ENCODE measurements around the gene LRP2.

The LRP2 gene

DNA sequence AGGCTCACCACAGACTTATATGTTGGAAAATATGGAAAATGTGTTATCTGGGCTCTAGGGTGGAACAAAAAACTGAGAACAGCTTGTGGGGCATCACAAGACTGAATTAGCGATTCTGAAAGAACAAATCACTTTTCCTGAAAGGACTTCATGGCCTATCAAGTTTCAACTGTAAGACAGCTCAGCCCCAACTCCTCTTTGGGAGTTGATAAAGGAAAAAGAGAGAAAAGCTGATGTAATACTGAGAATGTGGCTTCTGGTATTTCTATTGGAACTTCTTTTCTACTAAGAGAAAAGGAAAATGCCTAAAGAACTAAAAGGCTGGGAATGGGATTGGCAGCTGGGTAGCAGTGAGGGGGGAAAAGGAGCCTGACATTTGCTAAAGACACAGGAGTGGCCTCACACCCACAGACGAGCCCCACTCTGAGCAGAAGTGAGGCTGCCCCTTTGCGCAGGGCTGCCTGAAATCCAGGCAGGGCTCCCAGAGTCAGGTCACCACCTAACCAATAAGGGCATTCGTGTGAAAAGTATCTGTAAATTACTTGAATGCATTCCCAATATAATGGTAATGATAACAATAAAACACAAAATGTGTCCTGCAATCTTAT lies 75.6 kb downstream of the LRP2 start (continued):
- TF ChIP-seq ZBTB21 (tag by site-specific recombination; IDR thresholded peaks at IDR 0.05) (no peak), ZNF777 (tag by site-specific recombination; IDR thresholded peaks at IDR 0.05; ENCODE audit: borderline replicate concordance) (no peak), MZF1 (tag by site-specific recombination; IDR thresholded peaks at IDR 0.05; ENCODE audit: borderline replicate concordance) (no peak), ZNF677 (tag by site-specific recombination; IDR thresholded peaks at IDR 0.05) (no peak), GLIS1 (tag by site-specific recombination; IDR thresholded peaks at IDR 0.05) (no peak)

DNA sequence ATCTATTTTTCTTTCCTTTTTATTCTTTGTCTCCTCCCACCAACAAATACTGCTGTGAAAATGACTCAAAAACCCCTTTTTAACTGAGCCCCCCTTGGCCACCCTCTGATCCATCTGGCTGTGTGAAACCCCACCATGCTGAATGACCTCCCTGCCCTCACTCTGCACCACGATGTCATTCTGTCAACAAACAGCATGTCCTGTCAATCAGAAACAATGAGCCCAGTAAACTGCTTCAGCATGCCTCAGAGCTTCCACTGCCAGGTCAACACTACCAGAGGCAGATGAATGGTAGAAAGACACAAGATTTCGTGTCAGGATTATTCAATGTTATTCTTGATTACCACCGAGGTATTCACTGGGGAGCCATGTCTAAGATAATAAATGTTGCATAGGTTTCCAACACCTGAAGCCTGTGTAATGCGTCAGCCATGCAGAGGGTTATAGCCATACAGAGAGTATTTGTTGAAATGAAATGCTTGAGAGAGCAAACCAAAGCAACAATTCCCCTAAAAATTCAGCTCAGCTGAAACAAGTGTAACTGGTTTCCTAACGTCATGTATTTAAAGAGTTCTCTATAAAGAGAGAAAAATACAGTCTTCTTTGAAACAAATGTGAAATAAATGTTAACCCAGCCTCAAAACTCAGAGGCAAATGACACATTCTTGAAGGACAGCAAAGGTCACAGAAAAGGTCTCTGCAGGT lies 76.7 kb downstream of the LRP2 start:
- no peak overlapping the region for H3K4me3 ChIP-seq (ENCODE audit: low read depth, low read length)
- no peaks in the 10 kb centered on the region for H3K9me3 ChIP-seq (ENCODE audit: control insufficient read depth, insufficient read depth, low read depth, low read length)
- H3K27ac ChIP-seq (ENCODE audit: extremely low read depth, low read depth, low read length): no peak overlapping the region
- CTCF ChIA-PET: no interaction called here
- TF ChIP-seq ZIC2 (tag by site-specific recombination; IDR thresholded peaks at IDR 0.05): peak; percentile 51; the same call in 1 of the 2 replicates
- TF ChIP-seq OVOL3 (tag by site-specific recombination; IDR thresholded peaks at IDR 0.05): no peak
- TF ChIP-seq, protein P1, sequence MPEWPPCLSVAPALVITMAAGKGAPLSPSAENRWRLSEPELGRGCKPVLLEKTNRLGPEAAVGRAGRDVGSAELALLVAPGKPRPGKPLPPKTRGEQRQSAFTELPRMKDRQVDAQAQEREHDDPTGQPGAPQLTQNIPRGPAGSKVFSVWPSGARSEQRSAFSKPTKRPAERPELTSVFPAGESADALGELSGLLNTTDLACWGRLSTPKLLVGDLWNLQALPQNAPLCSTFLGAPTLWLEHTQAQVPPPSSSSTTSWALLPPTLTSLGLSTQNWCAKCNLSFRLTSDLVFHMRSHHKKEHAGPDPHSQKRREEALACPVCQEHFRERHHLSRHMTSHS (tag by site-specific recombination; IDR thresholded peaks at IDR 0.05): no peak
- TF ChIP-seq ZNF629 (tag by site-specific recombination; IDR thresholded peaks at IDR 0.05): no peak
- H3K36me3 ChIP-seq (ENCODE audit: control insufficient read depth in 2 of 2, insufficient read depth in 1 of 2, low read length in 2 of 2): peaks cover 0 to 16% of the 10 kb centered on the region in 2 experiments; a peak in 1 of 3 replicates
- no peaks in the 10 kb centered on the region for H3K4me1 ChIP-seq (ENCODE audit: control insufficient read depth, insufficient read depth, low read length)
- POLR2A ChIA-PET: no interaction called here

DNA sequence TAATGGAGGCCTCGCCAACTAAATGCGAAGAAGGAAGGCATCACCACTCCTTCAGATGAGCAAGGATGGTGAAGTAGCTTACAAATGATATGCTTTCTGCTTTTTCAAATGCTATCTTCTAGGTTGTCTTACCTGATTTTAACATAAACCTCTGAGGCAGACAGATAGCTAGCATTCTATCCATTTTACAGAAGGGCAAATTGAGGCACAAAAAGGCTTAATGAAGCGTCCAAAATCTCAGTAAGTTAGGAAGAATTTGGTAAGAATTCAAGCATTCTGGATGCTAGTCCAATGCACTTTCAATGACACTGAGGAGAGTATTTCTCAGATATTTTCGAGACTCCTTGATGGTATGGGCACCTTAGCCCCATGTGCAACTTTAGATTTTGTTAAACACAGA lies 81.8 kb downstream of the LRP2 start:
- ChIA-PET CTCF (no interaction called here), POLR2A (no interaction called here)
- Histone ChIP-seq H3K4me3 (ENCODE audit: low read depth, low read length) (no peak overlapping the region), H3K4me1 (ENCODE audit: control insufficient read depth, insufficient read depth, low read length) (no peaks in the 10 kb centered on the region), H3K36me3 (ENCODE audit: control insufficient read depth in 2 of 2, insufficient read depth in 1 of 2, low read length in 2 of 2) (no peaks in the 10 kb centered on the region), H3K27ac (ENCODE audit: extremely low read depth, low read depth, low read length) (no peak overlapping the region), H3K9me3 (ENCODE audit: control insufficient read depth, insufficient read depth, low read depth, low read length) (no peaks in the 10 kb centered on the region)
- no peak for TF ChIP-seq ZNF292 (tag by site-specific recombination; IDR thresholded peaks at IDR 0.05; ENCODE audit: borderline replicate concordance, low read depth)
- TF ChIP-seq ZNF138 (tag by site-specific recombination; IDR thresholded peaks at IDR 0.05; ENCODE audit: borderline replicate concordance): no peak
- no peak for TF ChIP-seq ZNF266 (tag by site-specific recombination; IDR thresholded peaks at IDR 0.05; ENCODE audit: low read depth)
- no peak for TF ChIP-seq ZNF366 (tag by site-specific recombination; conservative IDR thresholded peaks at IDR 0.05)
- TF ChIP-seq, protein P2, sequence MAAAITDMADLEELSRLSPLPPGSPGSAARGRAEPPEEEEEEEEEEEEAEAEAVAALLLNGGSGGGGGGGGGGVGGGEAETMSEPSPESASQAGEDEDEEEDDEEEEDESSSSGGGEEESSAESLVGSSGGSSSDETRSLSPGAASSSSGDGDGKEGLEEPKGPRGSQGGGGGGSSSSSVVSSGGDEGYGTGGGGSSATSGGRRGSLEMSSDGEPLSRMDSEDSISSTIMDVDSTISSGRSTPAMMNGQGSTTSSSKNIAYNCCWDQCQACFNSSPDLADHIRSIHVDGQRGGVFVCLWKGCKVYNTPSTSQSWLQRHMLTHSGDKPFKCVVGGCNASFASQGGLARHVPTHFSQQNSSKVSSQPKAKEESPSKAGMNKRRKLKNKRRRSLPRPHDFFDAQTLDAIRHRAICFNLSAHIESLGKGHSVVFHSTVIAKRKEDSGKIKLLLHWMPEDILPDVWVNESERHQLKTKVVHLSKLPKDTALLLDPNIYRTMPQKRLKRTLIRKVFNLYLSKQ (tag by site-specific recombination; IDR thresholded peaks at IDR 0.05; ENCODE audit: borderline replicate concordance): no peak
- no peak for TF ChIP-seq ZNF175 (tag by site-specific recombination; IDR thresholded peaks at IDR 0.05)
- no peak for TF ChIP-seq ZNF843 (tag by site-specific recombination; IDR thresholded peaks at IDR 0.05)
- TF ChIP-seq ZNF610 (tag by site-specific recombination; IDR thresholded peaks at IDR 0.05; ENCODE audit: borderline replicate concordance): no peak
- no peak for TF ChIP-seq ZNF404 (tag by site-specific recombination; IDR thresholded peaks at IDR 0.05)
- no peak for TF ChIP-seq ZNF423 (tag by site-specific recombination; IDR thresholded peaks at IDR 0.05)
- no peak for TF ChIP-seq YY1 (tag by site-specific recombination; IDR thresholded peaks at IDR 0.05)
- TF ChIP-seq ZNF707 (tag by site-specific recombination; IDR thresholded peaks at IDR 0.05): no peak
- TF ChIP-seq, protein P3, sequence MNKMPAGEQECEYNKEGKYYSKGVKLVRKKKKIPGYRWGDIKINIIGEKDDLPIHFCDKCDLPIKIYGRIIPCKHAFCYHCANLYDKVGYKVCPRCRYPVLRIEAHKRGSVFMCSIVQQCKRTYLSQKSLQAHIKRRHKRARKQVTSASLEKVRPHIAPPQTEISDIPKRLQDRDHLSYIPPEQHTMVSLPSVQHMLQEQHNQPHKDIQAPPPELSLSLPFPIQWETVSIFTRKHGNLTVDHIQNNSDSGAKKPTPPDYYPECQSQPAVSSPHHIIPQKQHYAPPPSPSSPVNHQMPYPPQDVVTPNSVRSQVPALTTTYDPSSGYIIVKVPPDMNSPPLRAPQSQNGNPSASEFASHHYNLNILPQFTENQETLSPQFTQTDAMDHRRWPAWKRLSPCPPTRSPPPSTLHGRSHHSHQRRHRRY (tag by site-specific recombination; IDR thresholded peaks at IDR 0.05): no peak
- TF ChIP-seq MZF1 (tag by site-specific recombination; IDR thresholded peaks at IDR 0.05; ENCODE audit: borderline replicate concordance): no peak
- TF ChIP-seq ZNF654 (tag by site-specific recombination; IDR thresholded peaks at IDR 0.05; ENCODE audit: low read depth): no peak
- TF ChIP-seq, protein P4, sequence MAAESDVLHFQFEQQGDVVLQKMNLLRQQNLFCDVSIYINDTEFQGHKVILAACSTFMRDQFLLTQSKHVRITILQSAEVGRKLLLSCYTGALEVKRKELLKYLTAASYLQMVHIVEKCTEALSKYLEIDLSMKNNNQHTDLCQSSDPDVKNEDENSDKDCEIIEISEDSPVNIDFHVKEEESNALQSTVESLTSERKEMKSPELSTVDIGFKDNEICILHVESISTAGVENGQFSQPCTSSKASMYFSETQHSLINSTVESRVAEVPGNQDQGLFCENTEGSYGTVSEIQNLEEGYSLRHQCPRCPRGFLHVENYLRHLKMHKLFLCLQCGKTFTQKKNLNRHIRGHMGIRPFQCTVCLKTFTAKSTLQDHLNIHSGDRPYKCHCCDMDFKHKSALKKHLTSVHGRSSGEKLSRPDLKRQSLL (tag by site-specific recombination; IDR thresholded peaks at IDR 0.05): no peak
- TF ChIP-seq, protein P5, sequence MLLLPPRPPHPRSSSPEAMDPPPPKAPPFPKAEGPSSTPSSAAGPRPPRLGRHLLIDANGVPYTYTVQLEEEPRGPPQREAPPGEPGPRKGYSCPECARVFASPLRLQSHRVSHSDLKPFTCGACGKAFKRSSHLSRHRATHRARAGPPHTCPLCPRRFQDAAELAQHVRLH (tag by site-specific recombination; IDR thresholded peaks at IDR 0.05): no peak
- no peak for TF ChIP-seq ZEB2 (tag by site-specific recombination; IDR thresholded peaks at IDR 0.05)

All from HEK293 (cell line).